ENCODE measurements around the gene TAF1D. TPM values are rescaled to one million over a fixed set of nuclear protein-coding genes. Genes with fewer than 3 reads are reported as not detected.

TAF1D gene
- total and polyA plus RNA-seq, 2 donors (not counting 3 experiments of a cell fraction or from before 2014, with no cell fraction given): 60.7 to 181 TPM

GRCh38 chr11:93738647-93739081 lies 2.6 kb downstream of the TAF1D start:
- no peaks in the 10 kb centered on the region for H3K27me3 ChIP-seq (ENCODE audit: control insufficient read depth in 2 of 2, insufficient read depth in 2 of 2, low read length in 2 of 2)
- H3K9me1 ChIP-seq (replicated peaks; ENCODE audit: control insufficient read depth, extremely low read depth, insufficient read depth, low read length): no peaks in the 10 kb centered on the region
- peaks cover 87% of the 10 kb centered on the region for H3K79me2 ChIP-seq (ENCODE audit: control insufficient read depth, insufficient read depth, low read length)
- BruUV-seq (replicated peaks): no TSS peak
- H2AFZ ChIP-seq (ENCODE audit: low read depth, low read length): no peak overlapping the region
- H3K9me3 ChIP-seq (replicated peaks; ENCODE audit: control insufficient read depth, insufficient read depth, low read length): no peaks in the 10 kb centered on the region
- intact Hi-C loops (cut with micrococcal nuclease) (loop anchor here (2.0 kb wide), 1 partner anchor 392 kb away; no protein-coding TSS in a partner anchor), dilution Hi-C loops (cut with MboI; ENCODE audit: extremely low pct_ligation_motif_present, low sequenced_read_pairs) (no loop called here)
- H3K4me3 ChIP-seq (replicated peaks in 1 of 3; ENCODE audit: insufficient read depth in 1 of 3, low read depth in 1 of 3, low read length in 3 of 3): peak overlapping the region; percentile 30 to 99 (median 75)
- peaks cover 13% of the 10 kb centered on the region for H4K20me1 ChIP-seq (replicated peaks; ENCODE audit: control insufficient read depth, extremely low read depth, insufficient read depth, low read length)
- H3K4me2 ChIP-seq (ENCODE audit: insufficient read depth, low read length): peak overlapping the region; percentile 83
- FAIRE-seq (no peak), DNase-seq (ENCODE audit: low read depth, low spot score) (peak; percentile 23)
- POLR2A ChIA-PET: interaction anchor here (1.0 to 1.6 kb wide), 3 partner anchors 8 to 755 kb away, joined by 3 read pairs; partner anchors contain the start of genes ANKRD49, MED17 and MRE11
- peaks cover 45% of the 10 kb centered on the region for H3K4me1 ChIP-seq (ENCODE audit: control insufficient read depth, extremely low read depth, insufficient read depth, low read length)
- H3K9ac ChIP-seq (replicated peaks; ENCODE audit: extremely low read depth, insufficient read depth, low read length): peak overlapping the region; percentile 92
- peak overlapping the region; percentile 54 for H3K27ac ChIP-seq (ENCODE audit: insufficient read depth, low read depth, low read length)
- TF ChIP-seq POLR2A (IDR thresholded peaks at IDR 0.05; ENCODE audit: low read depth, low read length) (peak; percentile 23), MYC (IDR thresholded peaks at IDR 0.05; ENCODE audit: low read depth, low read length) (no peak)
- CTCF ChIA-PET: interaction anchor here (1.3 to 2.1 kb wide), 2 partner anchors 45 to 504 kb away, joined by 5 to 14 read pairs; partner anchors contain the start of gene MED17
- peaks cover 12 to 44% of the 10 kb centered on the region in 2 experiments for H3K36me3 ChIP-seq (ENCODE audit: control insufficient read depth in 2 of 2, extremely low read depth in 1 of 2, insufficient read depth in 2 of 2, low read length in 2 of 2)

GRCh38 chr11:93737904-93738612 lies 3.2 kb downstream of the TAF1D start:
- Histone ChIP-seq H3K4me2 (ENCODE audit: insufficient read depth, low read length) (peak overlapping the region; percentile 83), H3K4me3 (replicated peaks in 1 of 3; ENCODE audit: insufficient read depth in 1 of 3, low read depth in 1 of 3, low read length in 3 of 3) (peak overlapping the region in 2 of 3 experiments; percentile 75 to 99), H4K20me1 (replicated peaks; ENCODE audit: control insufficient read depth, extremely low read depth, insufficient read depth, low read length) (peaks cover 16% of the 10 kb centered on the region), H3K9ac (replicated peaks; ENCODE audit: extremely low read depth, insufficient read depth, low read length) (peak overlapping the region; percentile 92), H3K4me1 (ENCODE audit: control insufficient read depth, extremely low read depth, insufficient read depth, low read length) (peaks cover 45% of the 10 kb centered on the region), H3K9me3 (replicated peaks; ENCODE audit: control insufficient read depth, insufficient read depth, low read length) (no peaks in the 10 kb centered on the region), H2AFZ (ENCODE audit: low read depth, low read length) (no peak overlapping the region), H3K9me1 (replicated peaks; ENCODE audit: control insufficient read depth, extremely low read depth, insufficient read depth, low read length) (no peaks in the 10 kb centered on the region), H3K79me2 (ENCODE audit: control insufficient read depth, insufficient read depth, low read length) (peaks cover 89% of the 10 kb centered on the region), H3K36me3 (ENCODE audit: control insufficient read depth in 2 of 2, extremely low read depth in 1 of 2, insufficient read depth in 2 of 2, low read length in 2 of 2) (peaks cover 15 to 49% of the 10 kb centered on the region in 2 experiments), H3K27ac (ENCODE audit: insufficient read depth, low read depth, low read length) (peak overlapping the region; percentile 13), H3K27me3 (ENCODE audit: control insufficient read depth in 2 of 2, insufficient read depth in 2 of 2, low read length in 2 of 2) (no peaks in the 10 kb centered on the region)
- intact Hi-C loops (cut with micrococcal nuclease) (loop anchor here (2.0 kb wide), 1 partner anchor 393 kb away; no protein-coding TSS in a partner anchor), dilution Hi-C loops (cut with MboI; ENCODE audit: extremely low pct_ligation_motif_present, low sequenced_read_pairs) (no loop called here)
- no TSS peak for BruUV-seq (replicated peaks)
- CTCF ChIA-PET: interaction anchor here (1.3 to 2.1 kb wide), 2 partner anchors 46 to 504 kb away, joined by 5 to 14 read pairs; partner anchors contain the start of gene MED17
- FAIRE-seq: no peak
- POLR2A ChIA-PET: interaction anchor here (1.0 to 1.1 kb wide), 2 partner anchors 46 to 756 kb away, joined by 3 read pairs; partner anchors contain the start of genes ANKRD49, MED17 and MRE11
- TF ChIP-seq JUN (IDR thresholded peaks at IDR 0.05; ENCODE audit: borderline replicate concordance, insufficient read depth, insufficient read length, low read depth) (peak; percentile 63), EZH2 (IDR thresholded peaks at IDR 0.05; ENCODE audit: borderline replicate concordance, low read depth, low read length, severe bottlenecking) (no peak), FOS (IDR thresholded peaks at IDR 0.05; ENCODE audit: borderline replicate concordance, insufficient read depth, low read length) (peak; percentile 60), POLR2A (IDR thresholded peaks at IDR 0.05; ENCODE audit: low read depth, low read length) (peak; percentile 67), MAX (IDR thresholded peaks at IDR 0.05; ENCODE audit: insufficient read depth, insufficient read length) (no peak)
- peak; percentile 54 for DNase-seq (ENCODE audit: low read depth, low spot score)
